ENCODE results near the gene MAP3K20.

- TF ChIP-seq POLR2A (IDR thresholded peaks at IDR 0.05) (no peak), CTCF (IDR thresholded peaks at IDR 0.05) (no peak)
Measured at GRCh38 chr2:173048522-173048896, 27.1 kb upstream of the MAP3K20 start.

Measured in transverse colon (tissue), 3 donors.